ENCODE data around the gene NPR3.

NPR3 gene

GRCh38 chr5:32834251-32834650 is 123.1 kb downstream of the NPR3 start:
- TF ChIP-seq CTCF (IDR thresholded peaks at IDR 0.05; ENCODE audit: control extremely low read depth, extremely low read depth, low read depth, missing control alignments) = no peak
- ChIA-PET CTCF (no interaction called here), POLR2A (no interaction called here)
- no peak for DNase-seq (ENCODE audit: extremely low spot score)

GRCh38 chr5:32836176-32836575 is 125.1 kb downstream of the NPR3 start:
- no peak for TF ChIP-seq CTCF (IDR thresholded peaks at IDR 0.05; ENCODE audit: control extremely low read depth, extremely low read depth, low read depth, missing control alignments)
- POLR2A ChIA-PET = no interaction called here
- DNase-seq (ENCODE audit: extremely low spot score) = no peak
- CTCF ChIA-PET = interaction anchor here (2.4 kb wide), 1 partner anchor 17 kb away, joined by 5 read pairs; no protein-coding TSS in a partner anchor

GRCh38 chr5:32837211-32837610 is 126.1 kb downstream of the NPR3 start:
- ChIA-PET CTCF (interaction anchor here (1.5 to 2.4 kb wide), 3 partner anchors 9 to 16 kb away, joined by 4 to 7 read pairs (median 5); no protein-coding TSS in a partner anchor), POLR2A (no interaction called here)
- no peak for DNase-seq (ENCODE audit: extremely low spot score)
- TF ChIP-seq CTCF (IDR thresholded peaks at IDR 0.05; ENCODE audit: control extremely low read depth, extremely low read depth, low read depth, missing control alignments) = no peak

GRCh38 chr5:32839106-32839505 is 128.0 kb downstream of the NPR3 start:
- TF ChIP-seq CTCF (IDR thresholded peaks at IDR 0.05; ENCODE audit: control extremely low read depth, extremely low read depth, low read depth, missing control alignments) = no peak

GRCh38 chr5:32840606-32841005 is 129.5 kb downstream of the NPR3 start:
- CTCF ChIA-PET = no interaction called here

More at GRCh38 chr5:32839106-32839505, 128.0 kb downstream of the NPR3 start:
- POLR2A ChIA-PET = no interaction called here
- DNase-seq (ENCODE audit: extremely low spot score) = no peak
- CTCF ChIA-PET = interaction anchor here (1.6 kb wide), 1 partner anchor 11 kb away, joined by 4 read pairs; no protein-coding TSS in a partner anchor

More at GRCh38 chr5:32840606-32841005, 129.5 kb downstream of the NPR3 start:
- TF ChIP-seq CTCF (IDR thresholded peaks at IDR 0.05; ENCODE audit: control extremely low read depth, extremely low read depth, low read depth, missing control alignments) = no peak
- no peak for DNase-seq (ENCODE audit: extremely low spot score)
- POLR2A ChIA-PET = no interaction called here

Data from GM10248 (cell line).